Endothelial cell of umbilical vein (primary cell): ENCODE data around the gene FAM193B. TPM values are rescaled to one million over a fixed set of nuclear protein-coding genes. Genes with fewer than 3 reads are reported as not detected.

ENCODE experiments used
- BruUV-seq: library from RNA; stranded (reverse); fragments of 400-500 nt; replicated peaks from 2 replicates; lab custom pipeline; 2021; lab: Mats Ljungman, UMichigan
- CTCF ChIA-PET: fragments of 300-600, 350-600 bp; sonication (Branson Sonifier 250); formaldehyde crosslinking; loops from one replicate; lab custom pipeline; 2021; ENCODE audit warnings: antibody characterized with exemption, inconsistent platforms; lab: Charles Lee
- POLR2A ChIA-PET: fragments of 300-600, 350-600 bp; sonication (Branson Sonifier 250); formaldehyde crosslinking; loops from one replicate; lab custom pipeline; 2021; ENCODE audit warnings: antibody characterized with exemption, inconsistent platforms; lab: Charles Lee
- DNase-seq: peaks from one replicate; pipeline ENCODE4 v3.0.0-alpha.2; 2011; ENCODE audit warnings: low read depth, low spot score
- FAIRE-seq: peaks from 2 replicates; lab custom pipeline; 2011; peaks lifted over from hg19 to GRCh38; lab: Jason Lieb, UNC
- H2AFZ ChIP-seq: 2 replicates; pipeline ENCODE4 v1.6.0; 2012; ENCODE audit warnings: low read depth, low read length, control low read depth, inconsistent platforms
- H3K27ac ChIP-seq: 2 replicates; pipeline ENCODE4 v1.5.1; 2011; ENCODE audit warnings: low read depth, mild to moderate bottlenecking, control low read depth, low read length, moderate library complexity; ENCODE audit not compliant: insufficient read depth
- H3K27me3 ChIP-seq, 2 experiments: 2 replicates each; pipeline versions ENCODE4 v1.6.0 to v1.6.1; 2011; ENCODE audit warnings: low read length in 2 of 2, mixed read lengths in 1 of 2; ENCODE audit not compliant: control insufficient read depth in 2 of 2, insufficient read depth in 2 of 2
- H3K36me3 ChIP-seq, 2 experiments: 2 replicates in 1 of 2; 3 replicates in 1 of 2; pipeline ENCODE4 v1.5.1; 2011; ENCODE audit warnings: low read length in 2 of 2, mild to moderate bottlenecking in 1 of 2, moderate library complexity in 1 of 2; ENCODE audit not compliant: control insufficient read depth in 2 of 2, insufficient read depth in 2 of 2; ENCODE audit errors: extremely low read depth in 1 of 2
- H3K4me1 ChIP-seq: 3 replicates; pipeline ENCODE4 v1.5.1; 2011; ENCODE audit warnings: mild to moderate bottlenecking, low read length; ENCODE audit not compliant: control insufficient read depth, insufficient read depth; ENCODE audit errors: extremely low read depth
- H3K4me2 ChIP-seq: 2 replicates; pipeline ENCODE4 v1.6.1; 2011; ENCODE audit warnings: low read length, control low read depth, mixed read lengths; ENCODE audit not compliant: insufficient read depth
- H3K4me3 ChIP-seq, 3 experiments: fragments of 200-600 bp in 1 of 3; sonication (generic), shearing (Covaris generic) in 1 of 3; replicated peaks in 1 of 3; 2 replicates each; pipeline ENCODE4 v1.5.1; 2011 to 2016; ENCODE audit warnings: control low read depth in 3 of 3, low read length in 3 of 3, mild to moderate bottlenecking in 2 of 3, inconsistent platforms in 1 of 3, low read depth in 1 of 3, moderate library complexity in 1 of 3; ENCODE audit not compliant: insufficient read depth in 1 of 3
- H3K79me2 ChIP-seq: 2 replicates; pipeline ENCODE4 v1.6.0; 2012; ENCODE audit warnings: low read length, inconsistent platforms; ENCODE audit not compliant: control insufficient read depth, insufficient read depth
- H3K9ac ChIP-seq: replicated peaks from 2 replicates; pipeline ENCODE3; 2011; ENCODE audit warnings: low read length, control low read depth; ENCODE audit not compliant: insufficient read depth; ENCODE audit errors: extremely low read depth
- H3K9me1 ChIP-seq: replicated peaks from 3 replicates; pipeline ENCODE4 v1.6.0; 2011; ENCODE audit warnings: mild to moderate bottlenecking, low read length; ENCODE audit not compliant: control insufficient read depth, insufficient read depth; ENCODE audit errors: extremely low read depth
- H3K9me3 ChIP-seq: replicated peaks from 2 replicates; pipeline ENCODE4 v1.5.1; 2012; ENCODE audit warnings: low read length, inconsistent platforms; ENCODE audit not compliant: control insufficient read depth, insufficient read depth
- H4K20me1 ChIP-seq: replicated peaks from 2 replicates; pipeline ENCODE3; 2011; ENCODE audit warnings: mild to moderate bottlenecking, low read length; ENCODE audit not compliant: control insufficient read depth, insufficient read depth; ENCODE audit errors: extremely low read depth
- EZH2 ChIP-seq: IDR thresholded peaks from 2 replicates; pipeline ENCODE4 v1.6.1; 2012; ENCODE audit warnings: borderline replicate concordance, low read depth, mild to moderate bottlenecking, moderate library complexity, low read length, inconsistent platforms; ENCODE audit not compliant: severe bottlenecking
- FOS ChIP-seq: IDR thresholded peaks from 2 replicates; pipeline ENCODE4 v1.6.1; 2011; ENCODE audit warnings: mild to moderate bottlenecking, low read length, moderate library complexity, borderline replicate concordance; ENCODE audit not compliant: insufficient read depth
- GATA2 ChIP-seq: IDR thresholded peaks from 2 replicates; pipeline ENCODE4 v1.7.0; 2011; ENCODE audit warnings: low read depth, mild to moderate bottlenecking, moderate library complexity, mixed read lengths, low read length; ENCODE audit not compliant: insufficient read length, insufficient read depth
- JUN ChIP-seq: IDR thresholded peaks from 2 replicates; pipeline ENCODE4 v1.6.1; 2011; ENCODE audit warnings: borderline replicate concordance, low read depth; ENCODE audit not compliant: insufficient read length, insufficient read depth
- MAX ChIP-seq: IDR thresholded peaks from 2 replicates; pipeline ENCODE4 v1.6.1; 2011; ENCODE audit not compliant: insufficient read depth, insufficient read length
- MYC ChIP-seq: IDR thresholded peaks from one replicate; pipeline ENCODE4 v1.6.1; 2011; ENCODE audit warnings: mild to moderate bottlenecking, low read depth, low read length
- POLR2A ChIP-seq: IDR thresholded peaks from 2 replicates; pipeline ENCODE4 v1.6.1; 2012; ENCODE audit warnings: low read depth, mild to moderate bottlenecking, control low read depth, low read length
- POLR2AphosphoS5 ChIP-seq: IDR thresholded peaks from 2 replicates; pipeline ENCODE4 v1.6.1; 2012; ENCODE audit warnings: low read depth, mild to moderate bottlenecking, control low read depth, low read length, moderate library complexity; ENCODE audit not compliant: insufficient read depth
- dilution Hi-C: fragments of 300-500 bp; cut with MboI; formaldehyde crosslinking; loops from one replicate; pipeline ENCODE4 v1.15.0; 2019; ENCODE audit warnings: low sequenced_read_pairs; ENCODE audit not compliant: extremely low pct_ligation_motif_present
- intact Hi-C: fragments of 100-400 bp; cut with micrococcal nuclease; formaldehyde crosslinking; loops from one replicate; pipeline ENCODE4 v1.10.0; 2022
- polyA plus RNA-seq, 4 experiments: library from polyadenylated mRNA; depleted of rRNA in 3 of 4; stranded (reverse) in 3 of 4; unstranded in 1 of 4; fragments of >200 nt; gene quantifications; 2 replicates each; pipeline versions ENCODE4 v1.2.1 to v1.2.3, GENCODE V29; 2011 to 2012; ENCODE audit warnings: missing spikeins in 1 of 4
- total RNA-seq: library from RNA; stranded (reverse); gene quantifications from 2 replicates; pipeline ENCODE4 v1.2.3, GENCODE V29; 2021
- TF ChIP-seq, protein P1 (sequence below), 2 donors: IDR thresholded peaks; 1 replicate in 1 of 2; 2 replicates in 1 of 2; pipeline ENCODE4 v1.5.1; 2011; ENCODE audit warnings: low read length in 2 of 2, mild to moderate bottlenecking in 2 of 2, moderate library complexity in 2 of 2, control low read depth in 1 of 2, inconsistent platforms in 1 of 2, low read depth in 1 of 2; ENCODE audit not compliant: insufficient read depth in 1 of 2; ENCODE audit errors: extremely low read depth in 1 of 2

The FAM193B gene
- total and polyA plus RNA-seq, 2 donors (not counting 3 experiments of a cell fraction or from before 2014, with no cell fraction given) = 57.9 to 75.7 TPM

DNA sequence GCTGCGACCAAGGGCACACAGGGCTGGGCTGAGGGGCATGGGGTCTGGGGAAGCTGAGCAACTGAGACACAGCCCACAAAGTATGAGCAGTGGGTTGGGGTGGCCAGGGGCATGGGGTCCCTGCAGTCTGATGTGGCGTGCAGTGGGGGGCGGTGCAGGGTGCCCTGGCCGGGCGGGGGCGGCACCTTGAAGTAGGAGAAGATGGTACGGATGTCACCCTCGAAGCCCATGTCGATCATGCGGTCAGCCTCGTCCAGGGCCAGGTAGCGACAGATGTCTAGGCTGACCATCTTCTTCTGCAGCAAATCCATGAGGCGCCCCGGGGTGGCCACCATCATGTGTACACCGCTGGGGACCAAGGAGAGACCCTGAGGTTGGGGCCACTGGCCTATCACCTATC lies 40.9 kb downstream of the FAM193B start:
- FAIRE-seq = no peak
- dilution Hi-C loops = no loop called here
- Histone ChIP-seq H3K9ac (no peak overlapping the region), H4K20me1 (no peaks in the 10 kb centered on the region), H2AFZ (no peak overlapping the region), H3K36me3 (peaks cover 9 to 42% of the 10 kb centered on the region in 2 experiments), H3K9me3 (no peaks in the 10 kb centered on the region), H3K9me1 (no peaks in the 10 kb centered on the region), H3K4me3 (no peak overlapping the region), H3K4me2 (no peak overlapping the region), H3K27me3 (no peaks in the 10 kb centered on the region), H3K79me2 (peaks cover 14% of the 10 kb centered on the region), H3K27ac (no peak overlapping the region), H3K4me1 (peaks cover 15% of the 10 kb centered on the region)
- ChIA-PET CTCF (no interaction called here), POLR2A (no interaction called here)
- no peak for DNase-seq
- intact Hi-C loops = no loop called here
- no TSS peak for BruUV-seq
- TF ChIP-seq GATA2 (no peak), POLR2AphosphoS5 (no peak), POLR2A (no peak), MAX (no peak), JUN (no peak), EZH2 (no peak), MYC (no peak), FOS (no peak)
- TF ChIP-seq, protein P1, sequence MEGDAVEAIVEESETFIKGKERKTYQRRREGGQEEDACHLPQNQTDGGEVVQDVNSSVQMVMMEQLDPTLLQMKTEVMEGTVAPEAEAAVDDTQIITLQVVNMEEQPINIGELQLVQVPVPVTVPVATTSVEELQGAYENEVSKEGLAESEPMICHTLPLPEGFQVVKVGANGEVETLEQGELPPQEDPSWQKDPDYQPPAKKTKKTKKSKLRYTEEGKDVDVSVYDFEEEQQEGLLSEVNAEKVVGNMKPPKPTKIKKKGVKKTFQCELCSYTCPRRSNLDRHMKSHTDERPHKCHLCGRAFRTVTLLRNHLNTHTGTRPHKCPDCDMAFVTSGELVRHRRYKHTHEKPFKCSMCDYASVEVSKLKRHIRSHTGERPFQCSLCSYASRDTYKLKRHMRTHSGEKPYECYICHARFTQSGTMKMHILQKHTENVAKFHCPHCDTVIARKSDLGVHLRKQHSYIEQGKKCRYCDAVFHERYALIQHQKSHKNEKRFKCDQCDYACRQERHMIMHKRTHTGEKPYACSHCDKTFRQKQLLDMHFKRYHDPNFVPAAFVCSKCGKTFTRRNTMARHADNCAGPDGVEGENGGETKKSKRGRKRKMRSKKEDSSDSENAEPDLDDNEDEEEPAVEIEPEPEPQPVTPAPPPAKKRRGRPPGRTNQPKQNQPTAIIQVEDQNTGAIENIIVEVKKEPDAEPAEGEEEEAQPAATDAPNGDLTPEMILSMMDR (IDR thresholded peaks at IDR 0.05; ENCODE audit: extremely low read depth in 1 of 2, insufficient read depth in 1 of 2, low read depth in 1 of 2, low read length in 2 of 2) = no peak
